PC-3 (cell line): Measurements from ENCODE around the gene MFN2. TPM values are rescaled to one million over a fixed set of nuclear protein-coding genes. Genes with fewer than 3 reads are reported as not detected.

Experiments used
- ATAC-seq: fragments of 200-7000 bp; cut with Tn5 transposase; 2 replicates; pipeline ENCODE4 v1.9.1; 2020; ENCODE audit warnings: mild to moderate bottlenecking, moderate library complexity
- BruUV-seq: library from RNA; stranded (reverse); fragments of 400-500 nt; replicated peaks from 2 replicates; lab custom pipeline; 2021; lab: Mats Ljungman, UMichigan
- CTCF ChIA-PET: fragments of 300-600 bp; sonication (Branson Sonifier 250); formaldehyde crosslinking; loops from one replicate; lab custom pipeline; 2022; ENCODE audit warnings: antibody characterized with exemption; lab: Charles Lee
- POLR2A ChIA-PET: fragments of 300-600 bp; sonication (Branson Sonifier 250); formaldehyde crosslinking; loops from one replicate; lab custom pipeline; 2022; ENCODE audit warnings: antibody characterized with exemption; ENCODE audit not compliant: unreplicated experiment; lab: Charles Lee
- DNase-seq: peaks from one replicate; pipeline ENCODE4 v3.0.0-alpha.2; 2015
- H2AFZ ChIP-seq: fragments of 300-600 bp; sonication (generic); 2 replicates; pipeline ENCODE4 v1.6.0; 2016; ENCODE audit warnings: antibody characterized with exemption, low read length
- H3F3A ChIP-seq: fragments of 300-600 bp; sonication (generic); one replicate; pipeline ENCODE4 v1.6.0; 2017; ENCODE audit warnings: antibody characterized with exemption, low read length, control low read depth, mild to moderate bottlenecking; ENCODE audit not compliant: unreplicated experiment
- H3K27ac ChIP-seq: fragments of 300-600 bp; sonication (generic); 2 replicates; pipeline ENCODE4 v1.5.1; 2016; ENCODE audit warnings: mild to moderate bottlenecking, low read length
- H3K27me3 ChIP-seq: fragments of 300-600 bp; sonication (generic); 2 replicates; pipeline ENCODE4 v1.6.1; 2016; ENCODE audit warnings: low read length, mixed read lengths
- H3K36me3 ChIP-seq: fragments of 300-600 bp; sonication (generic); 2 replicates; pipeline ENCODE4 v1.6.1; 2016; ENCODE audit warnings: low read depth, mixed run types, low read length, mixed read lengths
- H3K4me1 ChIP-seq: fragments of 300-600 bp; sonication (generic); 2 replicates; pipeline ENCODE4 v1.5.1; 2016; ENCODE audit warnings: low read length; ENCODE audit not compliant: insufficient read depth
- H3K4me2 ChIP-seq: fragments of 300-600 bp; sonication (generic); 2 replicates; pipeline ENCODE4 v1.6.0; 2016; ENCODE audit warnings: low read length
- H3K4me3 ChIP-seq: fragments of 300-600 bp; sonication (generic); 2 replicates; pipeline ENCODE4 v1.5.1; 2016; ENCODE audit warnings: mild to moderate bottlenecking, low read length, mixed read lengths
- H3K79me2 ChIP-seq: fragments of 300-600 bp; sonication (generic); 2 replicates; pipeline ENCODE4 v1.6.1; 2017; ENCODE audit warnings: low read length, mixed read lengths
- H3K9ac ChIP-seq: fragments of 300-600 bp; sonication (generic); 2 replicates; pipeline ENCODE4 v1.6.0; 2016; ENCODE audit warnings: mild to moderate bottlenecking, low read length
- H3K9me2 ChIP-seq: fragments of 300-600 bp; sonication (generic); replicated peaks from 2 replicates; pipeline ENCODE4 v1.6.1; 2016; ENCODE audit warnings: mixed run types, low read length, mixed read lengths
- H3K9me3 ChIP-seq: fragments of 300-600 bp; sonication (generic); 2 replicates; pipeline ENCODE4 v1.6.1; 2016; ENCODE audit warnings: low read length, mixed read lengths
- H4K20me1 ChIP-seq: fragments of 300-600 bp; sonication (generic); 2 replicates; pipeline ENCODE4 v1.6.1; 2016; ENCODE audit warnings: low read length, mixed read lengths
- EZH2 ChIP-seq: fragments of 300-600 bp; sonication (generic); IDR thresholded peaks from one replicate; pipeline ENCODE4 v1.6.1; 2017; ENCODE audit warnings: antibody characterized with exemption, mild to moderate bottlenecking, low read length; ENCODE audit not compliant: unreplicated experiment
- EZH2phosphoT487 ChIP-seq: fragments of 300-600 bp; sonication (generic); IDR thresholded peaks from 2 replicates; pipeline ENCODE4 v1.6.1; 2018; ENCODE audit warnings: mild to moderate bottlenecking, antibody characterized with exemption, low read length, borderline replicate concordance
- intact Hi-C: fragments of 100-400 bp; cut with micrococcal nuclease; formaldehyde crosslinking; loops from 2 replicates; pipeline ENCODE4 v1.9.0; 2023
- total RNA-seq: library from RNA; depleted of rRNA; stranded (reverse); fragments of >200 nt; gene quantifications from 2 replicates; pipeline ENCODE4 v1.2.3, GENCODE V29; 2014
- TF ChIP-seq, protein P1 (sequence below): fragments of 300-600 bp; sonication (generic); conservative IDR thresholded peaks from 2 replicates; pipeline ENCODE4 v1.5.1; 2017; ENCODE audit warnings: antibody characterized with exemption, low read depth, mild to moderate bottlenecking, low read length

MFN2 gene
- total RNA-seq, 1 experiment from 2014 or later, result 97.8 TPM

DNA sequence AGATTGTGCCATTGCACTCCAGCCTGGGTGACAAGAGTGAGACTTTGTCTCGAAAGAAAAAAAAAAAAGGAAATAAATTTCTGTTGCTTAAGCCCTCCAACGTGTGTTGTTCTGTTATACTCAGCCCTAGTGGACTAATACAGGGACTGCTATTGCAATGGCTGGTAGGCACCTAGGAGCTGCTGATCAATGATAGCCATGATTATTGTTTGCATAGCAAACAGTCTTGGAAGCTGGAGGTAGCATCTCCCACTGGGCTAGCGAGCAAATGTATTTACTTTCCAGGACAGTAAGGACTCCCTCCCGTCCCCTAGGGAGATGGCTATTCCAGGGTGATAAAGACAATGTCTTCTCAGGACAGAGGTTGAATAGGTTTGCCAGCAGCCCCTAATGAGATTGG is 69.4 kb downstream of the MFN2 start:
- no peaks in the 10 kb centered on the region for H3K9me3 ChIP-seq
- H2AFZ ChIP-seq, result no peak overlapping the region
- POLR2A ChIA-PET, result no interaction called here
- TF ChIP-seq EZH2 (no peak), EZH2phosphoT487 (no peak)
- TF ChIP-seq, protein P1, sequence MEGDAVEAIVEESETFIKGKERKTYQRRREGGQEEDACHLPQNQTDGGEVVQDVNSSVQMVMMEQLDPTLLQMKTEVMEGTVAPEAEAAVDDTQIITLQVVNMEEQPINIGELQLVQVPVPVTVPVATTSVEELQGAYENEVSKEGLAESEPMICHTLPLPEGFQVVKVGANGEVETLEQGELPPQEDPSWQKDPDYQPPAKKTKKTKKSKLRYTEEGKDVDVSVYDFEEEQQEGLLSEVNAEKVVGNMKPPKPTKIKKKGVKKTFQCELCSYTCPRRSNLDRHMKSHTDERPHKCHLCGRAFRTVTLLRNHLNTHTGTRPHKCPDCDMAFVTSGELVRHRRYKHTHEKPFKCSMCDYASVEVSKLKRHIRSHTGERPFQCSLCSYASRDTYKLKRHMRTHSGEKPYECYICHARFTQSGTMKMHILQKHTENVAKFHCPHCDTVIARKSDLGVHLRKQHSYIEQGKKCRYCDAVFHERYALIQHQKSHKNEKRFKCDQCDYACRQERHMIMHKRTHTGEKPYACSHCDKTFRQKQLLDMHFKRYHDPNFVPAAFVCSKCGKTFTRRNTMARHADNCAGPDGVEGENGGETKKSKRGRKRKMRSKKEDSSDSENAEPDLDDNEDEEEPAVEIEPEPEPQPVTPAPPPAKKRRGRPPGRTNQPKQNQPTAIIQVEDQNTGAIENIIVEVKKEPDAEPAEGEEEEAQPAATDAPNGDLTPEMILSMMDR, result no peak
- no peaks in the 10 kb centered on the region for H3F3A ChIP-seq
- H4K20me1 ChIP-seq, result no peaks in the 10 kb centered on the region
- no TSS peak for BruUV-seq
- DNase-seq (no peak), ATAC-seq (no peak)
- peaks cover 10% of the 10 kb centered on the region for H3K4me1 ChIP-seq
- no peaks in the 10 kb centered on the region for H3K27me3 ChIP-seq
- H3K9ac ChIP-seq, result no peak overlapping the region
- H3K36me3 ChIP-seq, result no peaks in the 10 kb centered on the region
- CTCF ChIA-PET, result no interaction called here
- no peaks in the 10 kb centered on the region for H3K9me2 ChIP-seq
- H3K4me3 ChIP-seq, result no peak overlapping the region
- no peak overlapping the region for H3K4me2 ChIP-seq
- intact Hi-C loops, result no loop called here
- H3K79me2 ChIP-seq, result no peaks in the 10 kb centered on the region
- no peak overlapping the region for H3K27ac ChIP-seq

DNA sequence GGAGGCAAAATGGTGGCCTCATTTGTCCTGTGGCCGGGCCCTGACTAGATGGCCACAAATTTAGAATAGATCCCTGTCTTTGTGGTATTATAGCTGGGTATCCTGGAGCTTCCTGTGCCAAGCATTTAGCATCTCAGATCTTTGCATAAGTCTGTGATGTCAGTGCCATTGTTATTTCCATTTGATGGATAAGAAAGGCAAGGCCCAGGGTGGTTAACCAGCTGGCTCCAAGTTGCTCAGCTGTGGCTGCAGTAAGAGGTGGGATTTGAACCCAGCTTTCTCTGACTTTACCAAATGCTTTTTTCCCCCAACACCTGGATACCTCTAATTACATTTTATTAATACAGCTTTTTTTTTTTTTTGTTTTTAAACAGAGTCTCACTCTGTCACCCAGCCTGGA is 71.1 kb downstream of the MFN2 start:
- no peaks in the 10 kb centered on the region for H3K27me3 ChIP-seq
- H3K36me3 ChIP-seq, result no peaks in the 10 kb centered on the region
- peaks cover 10% of the 10 kb centered on the region for H3K4me1 ChIP-seq
- peak overlapping the region; percentile 61 for H3K4me2 ChIP-seq
- no peaks in the 10 kb centered on the region for H3K9me3 ChIP-seq
- no peak for ATAC-seq
- H4K20me1 ChIP-seq, result no peaks in the 10 kb centered on the region
- DNase-seq, result no peak
- H2AFZ ChIP-seq, result no peak overlapping the region
- CTCF ChIA-PET, result no interaction called here
- intact Hi-C loops, result no loop called here
- POLR2A ChIA-PET, result interaction anchor here (0.6 kb wide), 1 partner anchor 16 kb away, joined by 8 read pairs; no protein-coding TSS in a partner anchor
- TF ChIP-seq EZH2phosphoT487, result no peak
- TF ChIP-seq EZH2, result no peak
- TF ChIP-seq, protein P1, result no peak
- no peaks in the 10 kb centered on the region for H3K79me2 ChIP-seq
- no peaks in the 10 kb centered on the region for H3F3A ChIP-seq
- BruUV-seq, result no TSS peak
- no peak overlapping the region for H3K4me3 ChIP-seq
- H3K9me2 ChIP-seq, result no peaks in the 10 kb centered on the region
- H3K27ac ChIP-seq, result no peak overlapping the region
- H3K9ac ChIP-seq, result no peak overlapping the region

GRCh38 chr1:12052008-12052573 is 71.8 kb downstream of the MFN2 start:
- BruUV-seq, result no TSS peak
- ATAC-seq, result peak; percentile 97
- peak overlapping the region; percentile 27 for H2AFZ ChIP-seq
- ChIA-PET POLR2A (no interaction called here), CTCF (interaction anchor here (0.7 kb wide), 1 partner anchor 134 kb away, joined by 3 read pairs; no protein-coding TSS in a partner anchor)
- no peaks in the 10 kb centered on the region for H3K36me3 ChIP-seq
- intact Hi-C loops, result no loop called here
- no peaks in the 10 kb centered on the region for H3K79me2 ChIP-seq
- H3K4me2 ChIP-seq, result peak overlapping the region; percentile 61
- H4K20me1 ChIP-seq, result no peaks in the 10 kb centered on the region
- H3K4me1 ChIP-seq, result peaks cover 14% of the 10 kb centered on the region
- DNase-seq, result peak; percentile 80
- H3K27ac ChIP-seq, result no peak overlapping the region
- H3K4me3 ChIP-seq, result no peak overlapping the region
- H3K27me3 ChIP-seq, result no peaks in the 10 kb centered on the region
- no peaks in the 10 kb centered on the region for H3F3A ChIP-seq
- no peak overlapping the region for H3K9ac ChIP-seq
- no peaks in the 10 kb centered on the region for H3K9me3 ChIP-seq
- no peaks in the 10 kb centered on the region for H3K9me2 ChIP-seq
- TF ChIP-seq EZH2phosphoT487 (no peak), EZH2 (no peak)
- TF ChIP-seq, protein P1, result no peak
